GM19099 (cell line): Measurements from ENCODE around the gene PCDHA5.
"Not testable (repeated sequence)": the region's sequence is repeated elsewhere in the genome, so short reads cannot be mapped to it uniquely, and the experiment has no call there.

Source experiments
- POLR2A ChIP-seq: IDR thresholded peaks from 3 replicates; pipeline ENCODE4 v1.6.1; 2011; ENCODE audit warnings: low read depth; ENCODE audit not compliant: insufficient read length; ENCODE audit errors: extremely low read depth

The PCDHA5 gene

DNA sequence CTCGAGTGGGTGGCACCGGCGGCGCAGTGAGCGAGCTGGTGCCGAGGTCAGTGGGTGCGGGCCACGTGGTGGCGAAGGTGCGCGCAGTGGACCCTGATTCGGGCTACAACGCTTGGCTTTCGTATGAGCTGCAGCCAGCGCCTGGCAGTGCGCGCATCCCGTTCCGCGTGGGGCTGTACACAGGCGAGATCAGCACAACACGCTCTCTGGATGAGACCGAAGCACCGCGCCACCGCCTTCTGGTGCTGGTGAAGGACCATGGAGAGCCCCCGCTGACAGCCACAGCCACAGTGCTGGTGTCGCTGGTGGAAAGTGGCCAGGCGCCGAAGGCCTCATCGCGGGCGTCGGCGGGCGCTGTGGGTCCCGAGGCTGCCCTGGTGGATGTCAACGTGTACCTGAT, 2.1 kb downstream of the PCDHA5 start:
- TF ChIP-seq POLR2A = no peak

DNA sequence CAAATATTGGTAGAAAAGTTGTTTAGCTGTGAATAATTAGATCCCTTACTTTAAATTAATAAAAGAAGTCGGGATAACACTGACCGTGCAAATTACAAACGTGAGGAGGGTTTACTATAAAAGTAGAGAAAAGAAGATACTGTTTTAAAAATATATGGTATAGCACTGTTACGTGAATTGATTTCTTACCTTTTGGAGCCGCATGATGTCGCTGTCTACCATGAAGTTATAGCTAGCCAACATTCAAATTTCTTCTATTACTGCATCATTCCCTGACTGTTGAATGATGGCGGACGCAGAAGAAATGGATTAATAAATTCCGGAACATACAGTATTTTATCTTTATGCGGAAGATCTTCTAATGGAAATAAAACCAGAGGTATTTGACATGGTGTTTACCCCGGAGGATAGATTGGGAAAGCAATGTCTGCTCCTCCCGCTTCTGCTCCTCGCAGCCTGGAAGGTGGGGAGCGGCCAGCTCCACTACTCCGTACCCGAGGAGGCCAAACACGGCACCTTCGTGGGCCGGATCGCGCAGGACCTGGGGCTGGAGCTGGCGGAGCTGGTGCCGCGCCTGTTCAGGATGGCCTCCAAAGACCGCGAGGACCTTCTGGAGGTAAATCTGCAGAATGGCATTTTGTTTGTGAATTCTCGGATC, 6.4 kb downstream of the PCDHA5 start, which contains the start of gene PCDHA6:
TSS of gene PCDHA6 (plus strand) at position 257 of the 658 bp plus-strand sequence. CDS start at position 389, 132 bp downstream.
- no peak for TF ChIP-seq POLR2A

DNA sequence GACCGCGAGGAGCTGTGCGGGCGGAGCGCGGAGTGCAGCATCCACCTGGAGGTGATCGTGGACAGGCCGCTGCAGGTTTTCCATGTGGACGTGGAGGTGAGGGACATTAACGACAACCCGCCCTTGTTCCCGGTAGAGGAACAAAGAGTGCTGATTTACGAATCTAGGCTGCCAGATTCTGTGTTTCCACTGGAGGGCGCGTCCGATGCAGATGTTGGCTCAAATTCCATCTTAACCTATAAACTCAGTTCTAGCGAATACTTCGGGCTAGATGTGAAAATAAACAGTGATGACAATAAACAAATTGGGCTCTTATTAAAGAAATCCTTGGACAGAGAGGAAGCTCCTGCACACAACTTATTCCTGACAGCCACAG, 6.9 kb downstream of the PCDHA5 start:
- TF ChIP-seq POLR2A = no peak

DNA sequence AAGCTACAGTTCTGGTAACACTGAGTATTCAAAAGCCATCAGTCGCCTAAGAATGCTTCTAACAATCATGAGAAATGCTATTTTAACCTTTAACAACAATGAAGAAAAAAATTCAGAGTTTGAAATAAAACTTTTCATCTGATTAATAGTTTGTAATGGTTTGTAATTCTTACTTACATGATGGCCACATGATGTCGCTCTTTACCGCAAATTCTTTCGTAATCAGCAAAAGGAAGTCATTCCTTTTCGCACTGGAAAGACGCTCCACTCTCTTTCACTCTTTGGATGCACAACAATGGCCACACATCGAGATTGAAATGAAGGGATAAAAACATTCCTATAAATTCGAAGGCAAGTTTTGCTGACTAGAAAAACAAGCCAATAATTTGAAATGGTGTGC, 12.6 kb downstream of the PCDHA5 start, which contains the start of gene PCDHA7:
TSS of gene PCDHA7 (plus strand) at position 277 of the 400 bp plus-strand sequence. CDS start at position 392, 115 bp downstream.
- TF ChIP-seq POLR2A = no peak

DNA sequence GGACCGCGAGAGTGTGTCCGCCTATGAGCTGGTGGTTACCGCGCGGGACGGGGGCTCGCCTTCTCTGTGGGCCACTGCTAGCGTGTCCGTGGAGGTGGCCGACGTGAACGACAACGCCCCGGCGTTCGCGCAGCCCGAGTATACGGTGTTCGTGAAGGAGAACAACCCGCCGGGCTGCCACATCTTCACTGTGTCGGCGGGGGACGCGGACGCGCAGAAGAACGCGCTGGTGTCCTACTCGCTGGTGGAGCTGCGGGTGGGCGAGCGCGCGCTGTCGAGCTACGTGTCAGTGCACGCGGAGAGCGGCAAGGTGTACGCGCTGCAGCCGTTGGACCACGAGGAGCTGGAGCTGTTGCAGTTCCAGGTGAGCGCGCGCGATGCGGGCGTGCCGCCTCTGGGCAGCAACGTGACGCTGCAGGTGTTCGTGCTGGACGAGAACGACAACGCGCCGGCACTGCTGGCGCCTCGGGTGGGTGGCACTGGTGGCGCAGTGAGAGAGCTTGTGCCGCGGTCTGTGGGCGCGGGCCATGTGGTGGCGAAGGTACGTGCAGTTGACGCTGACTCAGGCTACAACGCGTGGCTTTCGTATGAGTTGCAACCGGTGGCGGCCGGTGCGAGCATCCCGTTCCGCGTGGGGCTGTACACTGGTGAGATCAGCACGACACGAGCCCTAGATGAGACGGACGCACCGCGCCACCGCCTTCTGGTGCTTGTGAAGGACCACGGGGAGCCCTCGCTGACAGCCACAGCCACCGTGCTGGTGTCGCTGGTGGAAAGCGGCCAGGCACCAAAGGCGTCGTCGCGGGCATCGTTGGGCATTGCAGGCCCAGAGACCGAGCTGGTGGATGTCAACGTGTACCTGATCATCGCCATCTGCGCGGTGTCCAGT, 14.5 kb downstream of the PCDHA5 start:
- TF ChIP-seq POLR2A = no peak

DNA sequence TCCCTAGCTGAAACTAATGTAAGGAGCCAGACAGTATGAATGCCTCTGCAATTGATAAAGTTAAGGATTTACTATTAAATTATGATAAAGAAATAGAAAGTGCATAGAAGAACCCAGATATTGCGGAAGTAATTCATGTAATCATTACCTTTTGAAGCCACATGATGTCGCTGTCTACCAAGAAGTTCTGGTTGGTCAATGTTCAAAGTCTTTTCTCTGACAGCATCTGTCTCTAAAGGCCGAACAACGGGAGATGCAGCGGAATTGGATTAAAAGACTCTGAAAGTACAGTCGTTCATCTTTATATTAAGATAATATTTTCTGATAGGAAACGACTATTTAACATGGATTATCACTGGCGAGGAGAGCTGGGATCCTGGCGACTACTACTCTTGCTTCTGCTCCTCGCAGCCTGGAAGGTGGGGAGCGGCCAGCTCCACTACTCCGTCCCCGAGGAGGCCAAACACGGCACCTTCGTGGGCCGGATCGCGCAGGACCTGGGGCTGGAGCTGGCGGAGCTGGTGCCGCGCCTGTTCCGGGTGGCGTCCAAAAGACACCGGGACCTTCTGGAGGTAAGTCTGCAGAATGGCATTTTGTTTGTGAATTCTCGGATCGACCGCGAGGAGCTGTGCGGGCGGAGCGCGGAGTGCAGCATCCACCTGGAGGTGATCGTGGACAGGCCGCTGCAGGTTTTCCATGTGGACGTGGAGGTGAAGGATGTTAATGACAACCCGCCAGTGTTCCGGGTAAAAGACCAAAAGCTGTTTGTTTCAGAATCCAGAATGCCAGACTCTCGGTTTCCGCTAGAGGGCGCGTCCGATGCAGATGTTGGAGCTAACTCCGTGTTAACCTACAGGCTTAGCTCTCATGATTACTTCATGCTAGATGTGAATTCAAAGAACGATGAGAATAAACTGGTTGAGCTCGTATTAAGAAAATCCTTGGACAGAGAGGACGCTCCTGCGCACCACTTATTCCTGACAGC, 19.9 kb downstream of the PCDHA5 start, which contains the start of gene PCDHA8:
TSS of gene PCDHA8 (plus strand) at position 210 of the 985 bp plus-strand sequence. CDS start at position 345, 135 bp downstream.
- TF ChIP-seq POLR2A = no peak

DNA sequence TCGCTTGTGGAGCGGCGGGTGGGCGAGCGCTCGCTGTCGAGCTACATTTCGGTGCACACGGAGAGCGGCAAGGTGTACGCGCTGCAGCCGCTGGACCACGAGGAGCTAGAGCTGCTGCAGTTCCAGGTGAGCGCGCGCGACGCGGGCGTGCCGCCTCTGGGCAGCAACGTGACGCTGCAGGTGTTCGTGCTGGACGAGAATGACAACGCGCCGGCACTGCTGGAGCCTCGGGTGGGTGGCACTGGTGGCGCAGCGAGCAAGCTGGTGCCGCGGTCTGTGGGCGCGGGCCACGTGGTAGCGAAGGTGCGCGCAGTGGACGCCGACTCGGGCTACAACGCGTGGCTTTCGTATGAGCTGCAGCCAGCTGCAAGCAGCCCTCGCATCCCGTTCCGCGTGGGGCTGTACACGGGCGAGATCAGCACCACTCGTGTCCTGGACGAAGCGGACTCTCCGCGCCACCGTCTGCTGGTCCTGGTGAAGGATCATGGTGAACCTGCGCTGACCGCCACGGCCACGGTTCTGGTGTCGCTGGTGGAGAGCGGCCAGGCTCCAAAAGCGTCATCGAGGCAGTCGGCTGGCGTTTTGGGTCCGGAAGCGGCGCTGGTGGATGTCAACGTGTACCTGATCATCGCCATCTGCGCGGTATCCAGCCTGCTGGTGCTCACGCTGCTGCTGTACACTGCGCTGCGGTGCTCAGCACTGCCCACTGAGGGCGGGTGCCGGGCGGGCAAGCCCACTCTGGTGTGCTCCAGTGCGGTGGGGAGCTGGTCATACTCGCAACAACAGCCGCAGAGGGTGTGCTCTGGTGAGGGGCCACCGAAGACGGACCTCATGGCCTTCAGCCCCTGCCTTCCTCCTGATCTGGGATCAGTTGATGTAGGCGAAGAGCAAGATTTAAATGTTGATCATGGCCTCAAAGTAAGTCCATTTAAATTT, 21.7 kb downstream of the PCDHA5 start:
- TF ChIP-seq POLR2A = no peak

DNA sequence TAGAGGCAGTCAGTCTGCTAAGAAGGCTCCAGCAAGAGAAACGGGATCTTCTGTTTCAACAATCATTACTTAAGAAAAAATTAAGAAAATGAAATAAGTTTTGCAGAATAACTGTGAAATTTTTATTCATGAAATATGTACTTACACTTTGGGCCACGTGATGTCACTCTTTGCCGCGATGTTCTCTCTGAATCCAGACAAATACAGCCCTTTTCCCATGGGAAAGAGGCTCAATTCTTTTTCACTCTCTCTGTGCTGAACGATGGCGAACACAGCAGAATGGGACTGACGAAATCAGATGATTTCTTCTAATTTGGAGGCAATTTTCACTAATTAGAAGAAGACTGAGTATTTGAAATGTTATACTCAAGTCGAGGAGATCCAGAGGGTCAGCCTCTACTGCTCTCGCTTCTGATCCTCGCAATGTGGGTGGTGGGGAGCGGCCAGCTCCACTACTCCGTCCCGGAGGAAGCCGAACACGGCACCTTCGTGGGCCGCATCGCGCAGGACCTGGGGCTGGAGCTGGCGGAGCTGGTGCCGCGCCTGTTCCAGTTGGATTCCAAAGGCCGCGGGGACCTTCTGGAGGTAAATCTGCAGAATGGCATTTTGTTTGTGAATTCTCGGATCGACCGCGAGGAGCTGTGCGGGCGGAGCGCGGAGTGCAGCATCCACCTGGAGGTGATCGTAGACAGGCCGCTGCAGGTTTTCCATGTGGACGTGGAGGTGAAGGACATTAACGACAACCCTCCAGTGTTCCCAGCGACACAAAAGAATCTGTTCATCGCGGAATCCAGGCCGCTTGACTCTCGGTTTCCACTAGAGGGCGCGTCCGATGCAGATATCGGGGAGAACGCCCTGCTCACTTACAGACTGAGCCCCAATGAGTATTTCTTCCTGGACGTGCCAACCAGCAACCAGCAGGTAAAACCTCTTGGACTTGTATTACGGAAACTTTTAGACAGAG, 27.0 kb downstream of the PCDHA5 start, which contains the start of gene PCDHA9:
TSS of gene PCDHA9 (plus strand) at position 244 of the 964 bp plus-strand sequence. CDS start at position 358, 114 bp downstream.
- TF ChIP-seq POLR2A = not testable (repeated sequence)

DNA sequence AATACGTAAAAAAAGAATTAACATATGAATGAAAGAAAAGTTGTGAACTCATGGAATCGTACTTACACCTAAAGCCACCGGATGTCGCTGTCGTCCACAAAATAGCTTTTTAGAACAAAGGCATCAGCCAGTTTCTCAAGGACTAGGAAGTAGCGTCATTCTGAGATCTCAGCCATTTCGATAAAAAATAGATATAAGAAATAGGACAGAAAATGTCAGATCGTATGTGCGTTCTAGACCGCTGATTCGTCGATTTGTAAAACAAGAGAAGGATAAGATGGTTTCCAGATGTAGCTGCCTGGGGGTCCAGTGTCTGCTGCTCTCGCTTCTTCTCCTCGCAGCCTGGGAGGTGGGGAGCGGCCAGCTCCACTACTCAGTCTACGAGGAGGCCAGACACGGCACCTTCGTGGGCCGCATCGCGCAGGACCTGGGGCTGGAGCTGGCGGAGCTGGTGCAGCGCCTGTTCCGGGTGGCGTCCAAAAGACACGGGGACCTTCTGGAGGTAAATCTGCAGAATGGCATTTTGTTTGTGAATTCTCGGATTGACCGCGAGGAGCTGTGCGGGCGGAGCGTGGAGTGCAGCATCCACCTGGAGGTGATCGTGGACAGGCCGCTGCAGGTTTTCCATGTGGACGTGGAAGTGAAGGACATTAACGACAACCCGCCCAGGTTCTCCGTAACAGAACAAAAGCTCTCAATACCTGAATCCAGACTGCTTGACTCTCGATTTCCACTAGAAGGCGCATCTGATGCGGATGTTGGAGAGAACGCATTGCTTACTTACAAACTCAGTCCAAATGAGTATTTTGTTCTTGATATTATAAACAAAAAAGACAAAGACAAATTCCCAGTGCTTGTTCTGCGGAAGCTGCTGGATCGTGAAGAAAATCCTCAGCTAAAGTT, 34.6 kb downstream of the PCDHA5 start, which contains the start of gene PCDHA10:
TSS of gene PCDHA10 (plus strand) at position 126 of the 903 bp plus-strand sequence. CDS start at position 278, 152 bp downstream.
- no peak for TF ChIP-seq POLR2A

DNA sequence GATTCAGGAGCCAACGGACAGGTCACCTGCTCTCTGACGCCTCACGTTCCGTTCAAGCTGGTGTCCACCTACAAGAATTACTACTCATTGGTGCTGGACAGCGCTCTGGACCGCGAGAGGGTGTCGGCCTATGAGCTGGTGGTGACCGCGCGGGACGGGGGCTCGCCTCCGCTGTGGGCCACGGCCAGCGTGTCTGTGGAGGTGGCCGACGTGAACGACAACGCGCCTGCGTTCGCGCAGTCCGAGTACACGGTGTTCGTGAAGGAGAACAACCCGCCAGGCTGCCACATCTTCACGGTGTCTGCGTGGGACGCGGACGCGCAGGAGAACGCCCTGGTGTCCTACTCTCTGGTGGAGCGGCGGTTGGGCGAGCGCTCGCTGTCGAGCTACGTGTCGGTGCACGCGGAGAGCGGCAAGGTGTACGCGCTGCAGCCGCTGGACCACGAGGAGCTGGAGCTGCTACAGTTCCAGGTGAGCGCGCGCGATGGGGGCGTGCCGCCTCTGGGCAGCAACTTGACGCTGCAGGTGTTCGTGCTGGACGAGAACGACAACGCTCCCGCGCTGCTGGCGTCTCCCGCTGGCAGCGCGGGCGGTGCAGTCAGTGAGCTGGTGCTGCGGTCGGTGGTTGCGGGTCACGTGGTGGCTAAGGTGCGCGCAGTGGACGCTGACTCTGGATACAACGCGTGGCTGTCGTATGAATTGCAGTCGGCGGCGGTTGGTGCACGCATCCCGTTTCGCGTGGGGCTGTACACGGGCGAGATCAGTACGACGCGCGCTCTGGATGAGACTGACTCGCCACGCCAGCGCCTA, 36.0 kb downstream of the PCDHA5 start:
- no peak for TF ChIP-seq POLR2A

DNA sequence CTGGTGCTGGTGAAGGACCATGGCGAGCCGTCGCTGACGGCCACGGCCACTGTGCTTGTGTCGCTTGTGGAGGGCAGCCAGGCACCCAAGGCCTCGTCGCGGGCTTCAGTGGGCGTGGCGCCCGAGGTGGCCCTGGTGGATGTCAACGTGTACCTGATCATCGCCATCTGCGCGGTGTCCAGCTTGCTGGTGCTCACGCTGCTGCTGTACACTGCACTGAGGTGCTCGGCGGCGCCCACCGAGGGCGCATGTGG, 36.5 kb downstream of the PCDHA5 start:
- no peak for TF ChIP-seq POLR2A
